ENCODE measurements around the gene PRDM13. TPM values are rescaled to one million over a fixed set of nuclear protein-coding genes. Genes with fewer than 3 reads are reported as not detected.

Gene PRDM13
- total and polyA plus RNA-seq, 9 of the 15 experiments (the other 6 are each of a cell fraction or from before 2014, with no cell fraction given): not detected

- TF ChIP-seq HES1 (IDR thresholded peaks at IDR 0.05; ENCODE audit: low read depth): no peak
- peak; percentile 96 for TF ChIP-seq NFE2 (IDR thresholded peaks at IDR 0.05; ENCODE audit: low read depth)
- no peak for TF ChIP-seq NFXL1 (CRISPR knock-in tag; IDR thresholded peaks at IDR 0.05)
- 0 out of 2 replicates have a peak, but pooled peaks have one; percentile 47 for TF ChIP-seq SMARCC2 (IDR thresholded peaks at IDR 0.05; ENCODE audit: low read depth)
- TF ChIP-seq PTTG1 (tag; IDR thresholded peaks at IDR 0.05; ENCODE audit: low read depth): no peak
- TF ChIP-seq PHF8 (IDR thresholded peaks at IDR 0.05; ENCODE audit: borderline replicate concordance, low read length): no peak
- TF ChIP-seq ZNF41 (CRISPR knock-in tag; conservative IDR thresholded peaks at IDR 0.05): no peak
- TF ChIP-seq CXXC5 (CRISPR knock-in tag; IDR thresholded peaks at IDR 0.05): no peak
- no peak for TF ChIP-seq ZNF217 (CRISPR knock-in tag; IDR thresholded peaks at IDR 0.05)
- TF ChIP-seq ZNF318 (IDR thresholded peaks at IDR 0.05; ENCODE audit: borderline replicate concordance in 1 of 2, low read depth in 1 of 2): no peak
- no peak for TF ChIP-seq DACH1 (IDR thresholded peaks at IDR 0.05; ENCODE audit: partially characterized antibody)
- TF ChIP-seq GATAD2A (IDR thresholded peaks at IDR 0.05): no peak
- TF ChIP-seq ZC3H8 (IDR thresholded peaks at IDR 0.05): no peak
- TF ChIP-seq KAT7 (CRISPR knock-in tag; IDR thresholded peaks at IDR 0.05; ENCODE audit: borderline replicate concordance): no peak
- no peak for TF ChIP-seq CREB1 (IDR thresholded peaks at IDR 0.05)
- TF ChIP-seq CREB1 (CRISPR knock-in tag; IDR thresholded peaks at IDR 0.05): no peak
- TF ChIP-seq ZNF668 (CRISPR knock-in tag; IDR thresholded peaks at IDR 0.05): no peak
- TF ChIP-seq TEAD4 (IDR thresholded peaks at IDR 0.05; ENCODE audit: low read length): 0 out of 2 replicates have a peak, but pooled peaks have one; percentile 11
- no peak for TF ChIP-seq TEAD4 (CRISPR knock-in tag; IDR thresholded peaks at IDR 0.05; ENCODE audit: borderline replicate concordance)
- no peak for TF ChIP-seq ZNF175 (CRISPR knock-in tag; IDR thresholded peaks at IDR 0.05; ENCODE audit: low read depth)
- no peak for TF ChIP-seq RAD21 (CRISPR knock-in tag; conservative IDR thresholded peaks at IDR 0.05 in 1 of 2, IDR thresholded peaks at IDR 0.05 in 1 of 2)
- TF ChIP-seq FOSL1 (tag; conservative IDR thresholded peaks at IDR 0.05): no peak
Observed at GRCh38 chr6:99611148-99611547, 4.5 kb downstream of the PRDM13 start (continued).

All from K562 (cell line).